Activated naive CD8-positive, alpha-beta T cell (primary cell): ENCODE measurements around the gene HAT1.
"Not testable (repeated sequence)": the region's sequence is repeated elsewhere in the genome, so short reads cannot be mapped to it uniquely, and the experiment has no call there.

Source experiments
- H3K27ac Mint-ChIP-seq: one replicate; pipeline ENCODE4 v1.8.0; 2021; ENCODE audit warnings: mixed read lengths
- H3K27me3 Mint-ChIP-seq: one replicate; pipeline ENCODE4 v1.8.0; 2021; ENCODE audit warnings: mixed read lengths
- H3K36me3 Mint-ChIP-seq: one replicate; pipeline ENCODE4 v1.8.0; 2021; ENCODE audit warnings: mixed read lengths
- H3K4me1 Mint-ChIP-seq: one replicate; pipeline ENCODE4 v1.8.0; 2021; ENCODE audit warnings: low read depth, mixed read lengths
- H3K4me3 Mint-ChIP-seq: one replicate; pipeline ENCODE4 v1.8.0; 2021; ENCODE audit warnings: mild to moderate bottlenecking, mixed read lengths
- H3K9me3 Mint-ChIP-seq: one replicate; pipeline ENCODE4 v1.8.0; 2021; ENCODE audit warnings: low read depth, mixed read lengths

HAT1 gene

GRCh38 chr2:171983924-171984323, 61.7 kb downstream of the HAT1 start:
- H3K4me3 Mint-ChIP-seq, H3K27ac Mint-ChIP-seq, H3K9me3 Mint-ChIP-seq, H3K27me3 Mint-ChIP-seq, H3K4me1 Mint-ChIP-seq: not testable (repeated sequence)
- peaks cover 21% of the 10 kb centered on the region for H3K36me3 Mint-ChIP-seq

- H3K9me3 Mint-ChIP-seq: no peaks in the 10 kb centered on the region
- H3K27me3 Mint-ChIP-seq: no peaks in the 10 kb centered on the region
- H3K36me3 Mint-ChIP-seq: peaks cover 17% of the 10 kb centered on the region
- H3K4me3 Mint-ChIP-seq: no peak overlapping the region
- H3K27ac Mint-ChIP-seq: no peak overlapping the region
- no peaks in the 10 kb centered on the region for H3K4me1 Mint-ChIP-seq
Measured at GRCh38 chr2:171985076-171985475, 62.8 kb downstream of the HAT1 start.

GRCh38 chr2:171986778-171987177, 64.5 kb downstream of the HAT1 start:
- no peaks in the 10 kb centered on the region for H3K9me3 Mint-ChIP-seq
- peaks cover 17% of the 10 kb centered on the region for H3K36me3 Mint-ChIP-seq
- H3K4me1 Mint-ChIP-seq: no peaks in the 10 kb centered on the region
- H3K27ac Mint-ChIP-seq: no peak overlapping the region
- no peak overlapping the region for H3K4me3 Mint-ChIP-seq
- H3K27me3 Mint-ChIP-seq: no peaks in the 10 kb centered on the region

DNA sequence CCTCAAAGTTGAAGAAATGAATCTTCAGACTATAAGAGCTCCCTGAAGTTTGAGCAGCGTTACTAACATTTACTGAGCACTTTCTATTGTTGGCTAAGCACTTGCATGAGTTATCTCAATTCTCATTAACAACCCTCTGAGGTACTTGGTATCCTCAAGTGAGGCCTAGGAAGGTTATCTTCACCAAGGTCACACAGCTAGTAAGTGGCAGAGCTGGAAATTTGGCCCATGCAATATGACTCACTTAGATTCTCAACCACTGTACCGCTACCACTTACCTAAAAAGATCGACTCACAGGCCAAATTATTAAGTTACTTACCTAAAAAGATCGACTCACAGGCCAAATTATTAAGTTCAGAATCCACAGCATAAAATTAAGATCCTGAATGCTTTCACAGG, 68.8 kb downstream of the HAT1 start:
- Mint-ChIP-seq H3K9me3 (no peaks in the 10 kb centered on the region), H3K4me1 (no peaks in the 10 kb centered on the region), H3K4me3 (no peak overlapping the region), H3K27me3 (peaks cover 3% of the 10 kb centered on the region), H3K27ac (no peak overlapping the region), H3K36me3 (no peaks in the 10 kb centered on the region)

DNA sequence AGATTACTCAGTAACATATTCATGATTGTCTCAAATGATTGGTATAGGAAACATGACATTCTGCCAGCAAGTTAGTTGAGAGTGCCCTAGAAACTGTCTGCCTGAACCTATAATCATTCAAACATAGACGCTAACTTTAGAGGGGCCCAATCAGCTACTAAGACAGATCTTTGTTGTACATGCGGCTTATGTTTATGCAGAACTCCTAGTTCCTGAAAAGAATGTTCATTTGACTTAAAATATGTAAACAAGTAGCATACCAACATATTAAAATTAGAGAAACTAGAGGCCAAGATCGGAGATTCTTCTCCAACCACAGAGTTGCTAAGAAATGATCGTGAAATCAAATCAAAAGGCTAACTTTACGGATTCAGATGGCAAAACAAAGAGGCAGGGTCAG, 73.3 kb downstream of the HAT1 start:
- Mint-ChIP-seq H3K36me3 (no peaks in the 10 kb centered on the region), H3K27ac (no peak overlapping the region), H3K4me3 (no peak overlapping the region), H3K9me3 (no peaks in the 10 kb centered on the region), H3K4me1 (peaks cover 16% of the 10 kb centered on the region), H3K27me3 (peaks cover 3% of the 10 kb centered on the region)

GRCh38 chr2:171996021-171996420, 73.8 kb downstream of the HAT1 start:
- peaks cover 21% of the 10 kb centered on the region for H3K4me1 Mint-ChIP-seq
- H3K27me3 Mint-ChIP-seq: peaks cover 3% of the 10 kb centered on the region
- H3K4me3 Mint-ChIP-seq: no peak overlapping the region
- no peak overlapping the region for H3K27ac Mint-ChIP-seq
- H3K9me3 Mint-ChIP-seq: no peaks in the 10 kb centered on the region
- no peaks in the 10 kb centered on the region for H3K36me3 Mint-ChIP-seq

DNA sequence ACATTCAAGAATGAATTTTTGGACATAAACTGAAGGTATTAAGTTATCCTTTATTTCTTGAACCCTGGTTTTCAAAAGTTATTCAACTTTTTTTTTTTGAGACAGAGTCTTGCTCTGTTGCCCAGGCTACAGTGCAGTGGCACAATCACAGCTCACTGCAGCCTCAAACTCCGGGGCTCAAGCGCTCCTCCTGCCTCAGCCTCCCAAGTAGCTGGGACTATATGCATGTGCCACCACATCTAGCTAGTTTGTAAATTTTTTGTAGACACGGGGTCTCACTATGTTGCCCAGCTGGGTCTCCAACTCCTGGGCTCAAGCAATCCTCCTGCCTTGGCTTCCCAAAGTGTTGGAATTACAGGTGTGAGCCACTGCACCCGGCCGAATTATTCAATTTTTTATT, 74.8 kb downstream of the HAT1 start:
- H3K36me3 Mint-ChIP-seq, H3K27ac Mint-ChIP-seq, H3K9me3 Mint-ChIP-seq, H3K4me3 Mint-ChIP-seq, H3K27me3 Mint-ChIP-seq: not testable (repeated sequence)
- peaks cover 22% of the 10 kb centered on the region for H3K4me1 Mint-ChIP-seq

GRCh38 chr2:171999161-171999560, 76.9 kb downstream of the HAT1 start:
- H3K36me3 Mint-ChIP-seq: no peaks in the 10 kb centered on the region
- peaks cover 3% of the 10 kb centered on the region for H3K27me3 Mint-ChIP-seq
- peak overlapping the region; percentile 92 for H3K27ac Mint-ChIP-seq
- peaks cover 22% of the 10 kb centered on the region for H3K4me1 Mint-ChIP-seq
- H3K9me3 Mint-ChIP-seq: no peaks in the 10 kb centered on the region
- H3K4me3 Mint-ChIP-seq: peak overlapping the region; percentile 96

GRCh38 chr2:171999604-172000469, 77.6 kb downstream of the HAT1 start, which contains the start of gene METAP1D:
Gene METAP1D (plus strand): TSS chr2:171999953. CDS start chr2:171999970, 17 bp downstream.
- Mint-ChIP-seq H3K4me3 (peak within 1 kb of the TSS; percentile 96), H3K9me3 (no peaks in the 10 kb centered on the region), H3K4me1 (peaks cover 22% of the 10 kb centered on the region), H3K27ac (peak within 1 kb of the TSS; percentile 100), H3K27me3 (peaks cover 3% of the 10 kb centered on the region), H3K36me3 (no peaks in the 10 kb centered on the region)

- no peaks in the 10 kb centered on the region for H3K27me3 Mint-ChIP-seq
- H3K36me3 Mint-ChIP-seq: no peaks in the 10 kb centered on the region
- H3K4me3 Mint-ChIP-seq: peak overlapping the region; percentile 96
- H3K4me1 Mint-ChIP-seq: peaks cover 22% of the 10 kb centered on the region
- peak overlapping the region; percentile 100 for H3K27ac Mint-ChIP-seq
- H3K9me3 Mint-ChIP-seq: no peaks in the 10 kb centered on the region
Measured at GRCh38 chr2:172000696-172001361, 78.6 kb downstream of the HAT1 start.

- Mint-ChIP-seq H3K9me3 (no peaks in the 10 kb centered on the region), H3K36me3 (peaks cover 14% of the 10 kb centered on the region), H3K4me1 (peaks cover 15% of the 10 kb centered on the region), H3K27me3 (no peaks in the 10 kb centered on the region), H3K27ac (no peak overlapping the region), H3K4me3 (no peak overlapping the region)
Measured at GRCh38 chr2:172007372-172007771, 85.1 kb downstream of the HAT1 start.

DNA sequence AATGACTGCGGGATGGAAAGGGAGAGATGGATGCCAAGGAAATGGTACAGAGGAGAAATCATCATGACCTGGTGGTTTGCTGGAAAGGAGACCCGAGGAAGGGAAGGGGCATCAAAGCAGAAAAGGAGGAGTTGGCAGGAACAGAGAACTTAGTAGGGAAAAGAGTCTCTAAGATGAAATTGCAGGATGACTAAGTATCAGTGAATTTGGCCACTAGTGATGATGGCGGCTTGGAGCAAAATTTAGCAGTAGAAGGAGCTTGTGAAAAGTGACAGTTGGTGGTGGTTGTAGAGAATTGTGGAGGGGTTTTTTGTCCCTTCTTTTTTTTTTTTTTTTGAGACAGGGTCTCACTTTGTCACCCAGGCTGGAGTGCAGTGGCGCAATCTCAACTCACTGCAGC, 87.6 kb downstream of the HAT1 start:
- Mint-ChIP-seq H3K36me3 (peaks cover 19% of the 10 kb centered on the region), H3K9me3 (no peaks in the 10 kb centered on the region), H3K27ac (no peak overlapping the region), H3K4me3 (no peak overlapping the region), H3K27me3 (no peaks in the 10 kb centered on the region), H3K4me1 (peaks cover 16% of the 10 kb centered on the region)

GRCh38 chr2:172011812-172012575, 89.7 kb downstream of the HAT1 start:
- peaks cover 16% of the 10 kb centered on the region for H3K4me1 Mint-ChIP-seq
- H3K36me3 Mint-ChIP-seq: peaks cover 24% of the 10 kb centered on the region
- H3K27ac Mint-ChIP-seq: no peak overlapping the region
- H3K4me3 Mint-ChIP-seq: no peak overlapping the region
- no peaks in the 10 kb centered on the region for H3K9me3 Mint-ChIP-seq
- H3K27me3 Mint-ChIP-seq: no peaks in the 10 kb centered on the region

- H3K4me3 Mint-ChIP-seq: no peak overlapping the region
- no peaks in the 10 kb centered on the region for H3K9me3 Mint-ChIP-seq
- H3K27ac Mint-ChIP-seq: no peak overlapping the region
- H3K27me3 Mint-ChIP-seq: no peaks in the 10 kb centered on the region
- H3K36me3 Mint-ChIP-seq: peaks cover 25% of the 10 kb centered on the region
- peaks cover 16% of the 10 kb centered on the region for H3K4me1 Mint-ChIP-seq
Measured at GRCh38 chr2:172012677-172013391, 90.6 kb downstream of the HAT1 start.
